Immature natural killer cell (primary cell): ENCODE data around the gene SLC16A12. TPM values are rescaled to one million over a fixed set of nuclear protein-coding genes. Genes with fewer than 3 reads are reported as not detected.
"Not testable (repeated sequence)": the region's sequence is repeated elsewhere in the genome, so short reads cannot be mapped to it uniquely, and the experiment has no call there.

ENCODE experiments used
- DNase-seq, 3 donors: peaks; one replicate each; pipeline ENCODE4 v3.0.0; 2022; ENCODE audit warnings: mixed read lengths in 1 of 3
- H3K27ac Mint-ChIP-seq, 6 donors: one replicate each; pipeline ENCODE4 v1.8.0; 2020; ENCODE audit warnings: mixed read lengths in 6 of 6, mild to moderate bottlenecking in 5 of 6, inconsistent platforms in 4 of 6, moderate library complexity in 3 of 6
- H3K27me3 Mint-ChIP-seq, 3 donors: one replicate each; pipeline ENCODE4 v1.8.0; 2020 to 2021; ENCODE audit warnings: low read depth in 3 of 3, mild to moderate bottlenecking in 3 of 3, mixed read lengths in 3 of 3, moderate library complexity in 3 of 3, inconsistent platforms in 1 of 3
- H3K36me3 Mint-ChIP-seq, 3 donors: one replicate each; pipeline ENCODE4 v1.8.0; 2020; ENCODE audit warnings: mixed read lengths in 3 of 3, inconsistent platforms in 2 of 3, mild to moderate bottlenecking in 2 of 3
- H3K4me1 Mint-ChIP-seq, 2 donors: one replicate each; pipeline ENCODE4 v1.8.0; 2020; ENCODE audit warnings: inconsistent platforms in 2 of 2, mild to moderate bottlenecking in 2 of 2, mixed read lengths in 2 of 2, moderate library complexity in 1 of 2
- H3K4me3 Mint-ChIP-seq, 5 donors: one replicate each; pipeline ENCODE4 v1.8.0; 2020; ENCODE audit warnings: mild to moderate bottlenecking in 5 of 5, mixed read lengths in 5 of 5, inconsistent platforms in 3 of 5, moderate library complexity in 3 of 5
- H3K9me3 Mint-ChIP-seq, 6 donors: one replicate each; pipeline ENCODE4 v1.8.0; 2020; ENCODE audit warnings: mild to moderate bottlenecking in 6 of 6, mixed read lengths in 6 of 6, inconsistent platforms in 4 of 6, moderate library complexity in 3 of 6
- polyA plus RNA-seq, 3 donors: library from polyadenylated mRNA; unstranded; fragments of 300-500 nt; fragmentation: Illumina TruSeq; gene quantifications; one replicate each; pipeline ENCODE4 v1.2.3, GENCODE V29; 2021

SLC16A12 gene
- polyA plus RNA-seq, 3 donors from 2014 or later, result not detected

GRCh38 chr10:89534826-89535166 lies 598 bp downstream of the SLC16A12 start:
- Mint-ChIP-seq H3K4me3 (no peak overlapping the region), H3K27ac (no peak overlapping the region), H3K36me3 (no peaks in the 10 kb centered on the region), H3K27me3 (peaks cover 14 to 34% (median 16%) of the 10 kb centered on the region in 3 donors), H3K9me3 (no peaks in the 10 kb centered on the region), H3K4me1 (no peaks in the 10 kb centered on the region)
- DNase-seq, result no peak

- Mint-ChIP-seq H3K27me3 (peaks cover 10 to 26% (median 16%) of the 10 kb centered on the region in 3 donors), H3K27ac (no peak overlapping the region), H3K4me1 (no peaks in the 10 kb centered on the region), H3K4me3 (no peak overlapping the region), H3K9me3 (no peaks in the 10 kb centered on the region), H3K36me3 (no peaks in the 10 kb centered on the region)
- no peak for DNase-seq
Measured at GRCh38 chr10:89532476-89532875, 2.9 kb downstream of the SLC16A12 start.

GRCh38 chr10:89531359-89531758 lies 4.0 kb downstream of the SLC16A12 start:
- DNase-seq, result no peak
- Mint-ChIP-seq H3K27ac (no peak overlapping the region), H3K27me3 (peaks cover 7 to 23% (median 16%) of the 10 kb centered on the region in 3 donors), H3K36me3 (no peaks in the 10 kb centered on the region), H3K4me3 (no peak overlapping the region), H3K4me1 (no peaks in the 10 kb centered on the region), H3K9me3 (no peaks in the 10 kb centered on the region)

GRCh38 chr10:89529711-89530110 lies 5.7 kb downstream of the SLC16A12 start:
- not testable (repeated sequence) for H3K27ac Mint-ChIP-seq, H3K36me3 Mint-ChIP-seq, H3K4me3 Mint-ChIP-seq, H3K4me1 Mint-ChIP-seq, H3K9me3 Mint-ChIP-seq, DNase-seq
- H3K27me3 Mint-ChIP-seq, result peaks cover 7 to 16% (median 13%) of the 10 kb centered on the region in 3 donors

GRCh38 chr10:89526358-89526757 lies 9.0 kb downstream of the SLC16A12 start:
- H3K9me3 Mint-ChIP-seq, result no peaks in the 10 kb centered on the region
- peaks cover 0 to 10% (median 5%) of the 10 kb centered on the region in 3 donors for H3K27me3 Mint-ChIP-seq
- no peak overlapping the region for H3K4me3 Mint-ChIP-seq
- no peak overlapping the region for H3K27ac Mint-ChIP-seq
- no peaks in the 10 kb centered on the region for H3K4me1 Mint-ChIP-seq
- no peak for DNase-seq
- H3K36me3 Mint-ChIP-seq, result no peaks in the 10 kb centered on the region

- Mint-ChIP-seq H3K4me3 (no peak overlapping the region), H3K4me1 (no peaks in the 10 kb centered on the region), H3K9me3 (no peaks in the 10 kb centered on the region), H3K27me3 (peaks cover 0 to 5% (median 5%) of the 10 kb centered on the region in 3 donors), H3K36me3 (no peaks in the 10 kb centered on the region), H3K27ac (no peak overlapping the region)
- DNase-seq, result no peak
Measured at GRCh38 chr10:89525556-89525955, 9.8 kb downstream of the SLC16A12 start.

GRCh38 chr10:89524279-89524678 lies 11.1 kb downstream of the SLC16A12 start:
- Mint-ChIP-seq H3K9me3 (no peaks in the 10 kb centered on the region), H3K4me1 (no peaks in the 10 kb centered on the region), H3K27ac (no peak overlapping the region), H3K36me3 (no peaks in the 10 kb centered on the region), H3K4me3 (no peak overlapping the region), H3K27me3 (peaks cover 0 to 4% (median 2%) of the 10 kb centered on the region in 3 donors)
- DNase-seq, result no peak

- H3K27me3 Mint-ChIP-seq, result peaks cover 0 to 4% (median 2%) of the 10 kb centered on the region in 3 donors
- no peak for DNase-seq
- no peaks in the 10 kb centered on the region for H3K9me3 Mint-ChIP-seq
- H3K4me3 Mint-ChIP-seq, result no peak overlapping the region
- H3K4me1 Mint-ChIP-seq, result no peaks in the 10 kb centered on the region
- no peak overlapping the region for H3K27ac Mint-ChIP-seq
- no peaks in the 10 kb centered on the region for H3K36me3 Mint-ChIP-seq
Measured at GRCh38 chr10:89523274-89523673, 12.1 kb downstream of the SLC16A12 start.

GRCh38 chr10:89522463-89522862 lies 12.9 kb downstream of the SLC16A12 start:
- H3K4me1 Mint-ChIP-seq, result no peaks in the 10 kb centered on the region
- H3K4me3 Mint-ChIP-seq, result no peak overlapping the region
- DNase-seq, result no peak
- no peak overlapping the region for H3K27ac Mint-ChIP-seq
- peaks cover 0 to 4% (median 2%) of the 10 kb centered on the region in 3 donors for H3K27me3 Mint-ChIP-seq
- no peaks in the 10 kb centered on the region for H3K9me3 Mint-ChIP-seq
- H3K36me3 Mint-ChIP-seq, result no peaks in the 10 kb centered on the region

- no peaks in the 10 kb centered on the region for H3K9me3 Mint-ChIP-seq
- no peaks in the 10 kb centered on the region for H3K4me1 Mint-ChIP-seq
- peaks cover 0 to 4% (median 2%) of the 10 kb centered on the region in 3 donors for H3K27me3 Mint-ChIP-seq
- no peak overlapping the region for H3K4me3 Mint-ChIP-seq
- H3K27ac Mint-ChIP-seq, result no peak overlapping the region
- no peaks in the 10 kb centered on the region for H3K36me3 Mint-ChIP-seq
- DNase-seq, result no peak
Measured at GRCh38 chr10:89521368-89521767, 14.0 kb downstream of the SLC16A12 start.

GRCh38 chr10:89520706-89521105 lies 14.7 kb downstream of the SLC16A12 start:
- H3K4me3 Mint-ChIP-seq, result no peak overlapping the region
- no peaks in the 10 kb centered on the region for H3K36me3 Mint-ChIP-seq
- peaks cover 0 to 2% (median 0%) of the 10 kb centered on the region in 3 donors for H3K27me3 Mint-ChIP-seq
- no peaks in the 10 kb centered on the region for H3K9me3 Mint-ChIP-seq
- H3K4me1 Mint-ChIP-seq, result no peaks in the 10 kb centered on the region
- no peak for DNase-seq
- H3K27ac Mint-ChIP-seq, result no peak overlapping the region

GRCh38 chr10:89518876-89519842 lies 16.2 kb downstream of the SLC16A12 start:
- DNase-seq, result no peak
- H3K27me3 Mint-ChIP-seq, result no peaks in the 10 kb centered on the region
- no peak overlapping the region for H3K4me3 Mint-ChIP-seq
- no peaks in the 10 kb centered on the region for H3K36me3 Mint-ChIP-seq
- H3K9me3 Mint-ChIP-seq, result no peaks in the 10 kb centered on the region
- no peak overlapping the region for H3K27ac Mint-ChIP-seq
- no peaks in the 10 kb centered on the region for H3K4me1 Mint-ChIP-seq

GRCh38 chr10:89518108-89518507 lies 17.3 kb downstream of the SLC16A12 start:
- Mint-ChIP-seq H3K27ac (no peak overlapping the region), H3K27me3 (no peaks in the 10 kb centered on the region), H3K4me1 (no peaks in the 10 kb centered on the region), H3K9me3 (no peaks in the 10 kb centered on the region), H3K4me3 (no peak overlapping the region), H3K36me3 (no peaks in the 10 kb centered on the region)
- no peak for DNase-seq

- Mint-ChIP-seq H3K27ac (no peak overlapping the region), H3K36me3 (no peaks in the 10 kb centered on the region), H3K9me3 (no peaks in the 10 kb centered on the region), H3K27me3 (peaks cover 0 to 1% (median 0%) of the 10 kb centered on the region in 3 donors), H3K4me3 (no peak overlapping the region), H3K4me1 (no peaks in the 10 kb centered on the region)
- no peak for DNase-seq
Measured at GRCh38 chr10:89516149-89516832, 19.1 kb downstream of the SLC16A12 start.
